Cardiac muscle cell (in vitro differentiated cells and primary cell): ENCODE results near the gene TERT. TPM values are rescaled to one million over a fixed set of nuclear protein-coding genes. Genes with fewer than 3 reads are reported as not detected.
"Not testable (repeated sequence)": the region's sequence is repeated elsewhere in the genome, so short reads cannot be mapped to it uniquely, and the experiment has no call there.

Experiments
- DNase-seq, 2 donors: peaks; one replicate each; pipeline versions ENCODE4 v3.0.0 to v3.0.0-alpha.2; 2010 to 2017; ENCODE audit warnings: low read depth in 1 of 2, low spot score in 1 of 2
- H3K27ac ChIP-seq: fragments of 200-600 bp; sonication (generic); 2 replicates; pipeline ENCODE4 v1.5.1; 2016
- H3K27me3 ChIP-seq: fragments of 200-600 bp; sonication (generic); 2 replicates; pipeline ENCODE4 v1.6.0; 2016; ENCODE audit warnings: control low read depth
- H3K36me3 ChIP-seq: fragments of 200-600 bp; sonication (generic); 2 replicates; pipeline ENCODE4 v1.5.1; 2016; ENCODE audit warnings: control low read depth
- H3K4me1 ChIP-seq: fragments of 200-600 bp; sonication (generic); 2 replicates; pipeline ENCODE4 v1.8.1; 2017; ENCODE audit warnings: low read depth, mild to moderate bottlenecking, mixed run types
- H3K4me3 ChIP-seq: fragments of 200-600 bp; sonication (generic); 2 replicates; pipeline ENCODE4 v1.5.1; 2016; ENCODE audit warnings: mild to moderate bottlenecking
- H3K9me3 ChIP-seq: fragments of 200-600 bp; sonication (generic); 2 replicates; pipeline ENCODE4 v1.5.1; 2017; ENCODE audit warnings: low read depth, mild to moderate bottlenecking, control low read depth
- polyA plus RNA-seq: library from polyadenylated mRNA; unstranded; fragments of >200 nt; fragmentation: Nextera tagmentation; extraction: Ambion mirVana; gene quantifications from 2 replicates; pipeline ENCODE4 v1.2.1, GENCODE V29; 2016
- total RNA-seq: library from RNA; depleted of rRNA; stranded (reverse); fragments of >200 nt; gene quantifications from 2 replicates; pipeline ENCODE4 v1.2.3, GENCODE V29; 2016
- TF ChIP-seq, protein P1 (sequence below): IDR thresholded peaks from 2 replicates; pipeline ENCODE4 v1.5.1; 2012; ENCODE audit warnings: low read depth, mild to moderate bottlenecking, low read length

The TERT gene
- total and polyA plus RNA-seq, 2 experiments from 2014 or later, result 0.30 TPM; not detected in 1

DNA sequence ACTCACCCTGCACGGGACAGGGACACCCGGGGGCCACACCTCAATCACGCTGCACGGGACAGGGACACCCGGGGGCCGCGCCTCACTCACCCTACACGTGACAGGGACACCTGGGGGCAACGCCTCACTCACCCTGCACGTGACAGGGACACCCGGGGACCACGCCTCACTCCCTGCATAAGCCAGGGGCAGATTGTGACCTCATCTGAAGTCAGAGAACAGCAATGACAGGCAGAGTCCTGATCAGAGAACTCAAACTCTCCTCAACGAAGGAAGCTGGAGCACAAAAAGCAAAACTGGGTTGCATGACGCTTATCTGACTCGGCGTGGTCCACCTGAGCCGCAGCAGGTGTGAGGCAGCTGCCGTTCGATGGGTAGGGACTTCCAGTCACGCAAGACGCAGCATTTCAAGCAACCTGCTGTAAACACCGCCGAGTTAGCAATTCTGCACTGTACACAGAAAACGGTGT is 3.2 kb downstream of the TERT start:
- H3K9me3 ChIP-seq, result no peaks in the 10 kb centered on the region
- TF ChIP-seq, protein P1, sequence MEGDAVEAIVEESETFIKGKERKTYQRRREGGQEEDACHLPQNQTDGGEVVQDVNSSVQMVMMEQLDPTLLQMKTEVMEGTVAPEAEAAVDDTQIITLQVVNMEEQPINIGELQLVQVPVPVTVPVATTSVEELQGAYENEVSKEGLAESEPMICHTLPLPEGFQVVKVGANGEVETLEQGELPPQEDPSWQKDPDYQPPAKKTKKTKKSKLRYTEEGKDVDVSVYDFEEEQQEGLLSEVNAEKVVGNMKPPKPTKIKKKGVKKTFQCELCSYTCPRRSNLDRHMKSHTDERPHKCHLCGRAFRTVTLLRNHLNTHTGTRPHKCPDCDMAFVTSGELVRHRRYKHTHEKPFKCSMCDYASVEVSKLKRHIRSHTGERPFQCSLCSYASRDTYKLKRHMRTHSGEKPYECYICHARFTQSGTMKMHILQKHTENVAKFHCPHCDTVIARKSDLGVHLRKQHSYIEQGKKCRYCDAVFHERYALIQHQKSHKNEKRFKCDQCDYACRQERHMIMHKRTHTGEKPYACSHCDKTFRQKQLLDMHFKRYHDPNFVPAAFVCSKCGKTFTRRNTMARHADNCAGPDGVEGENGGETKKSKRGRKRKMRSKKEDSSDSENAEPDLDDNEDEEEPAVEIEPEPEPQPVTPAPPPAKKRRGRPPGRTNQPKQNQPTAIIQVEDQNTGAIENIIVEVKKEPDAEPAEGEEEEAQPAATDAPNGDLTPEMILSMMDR, result no peak
- H3K27ac ChIP-seq, result no peak overlapping the region
- H3K4me3 ChIP-seq, result no peak overlapping the region
- H3K27me3 ChIP-seq, result peaks cover 45% of the 10 kb centered on the region
- H3K36me3 ChIP-seq, result no peaks in the 10 kb centered on the region
- DNase-seq, result no peak
- H3K4me1 ChIP-seq, result no peaks in the 10 kb centered on the region

DNA sequence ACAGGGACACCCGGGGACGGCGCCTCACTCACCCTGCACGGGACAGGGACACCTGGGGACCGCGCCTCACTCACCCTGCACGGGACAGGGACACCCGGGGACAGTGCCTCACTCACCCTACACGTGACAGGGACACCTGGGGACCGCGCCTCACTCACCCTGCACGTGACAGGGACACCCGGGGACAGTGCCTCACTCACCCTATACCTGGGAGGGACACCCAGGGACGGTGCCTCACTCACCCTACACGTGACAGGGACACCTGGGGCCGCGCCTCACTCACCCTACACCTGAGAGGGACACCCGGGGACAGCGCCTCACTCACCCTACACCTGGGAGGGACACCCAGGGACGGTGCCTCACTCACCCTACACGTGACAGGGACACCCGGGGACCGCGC is 3.9 kb downstream of the TERT start:
- not testable (repeated sequence) for H3K36me3 ChIP-seq, H3K9me3 ChIP-seq, H3K4me1 ChIP-seq, DNase-seq, H3K27ac ChIP-seq, H3K4me3 ChIP-seq
- H3K27me3 ChIP-seq, result peaks cover 38% of the 10 kb centered on the region

DNA sequence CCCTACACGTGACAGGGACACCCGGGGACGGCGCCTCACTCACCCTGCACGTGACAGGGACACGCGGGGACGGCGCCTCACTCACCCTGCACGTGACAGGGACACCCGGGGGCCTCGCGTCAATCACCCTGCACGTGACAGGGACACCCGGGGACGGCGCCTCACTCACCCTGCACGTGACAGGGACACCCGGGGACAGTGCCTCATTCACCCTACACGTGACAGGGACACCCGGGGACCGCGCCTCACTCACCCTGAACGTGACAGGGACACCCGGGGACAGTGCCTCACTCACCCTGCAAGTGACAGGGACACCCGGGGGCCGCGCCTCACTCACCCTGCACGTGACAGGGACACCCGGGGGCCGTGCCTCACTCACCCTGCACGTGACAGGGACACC is 5.3 kb downstream of the TERT start:
- H3K4me3 ChIP-seq, DNase-seq, H3K36me3 ChIP-seq, H3K4me1 ChIP-seq, H3K27ac ChIP-seq, H3K9me3 ChIP-seq: not testable (repeated sequence)
- peaks cover 24% of the 10 kb centered on the region for H3K27me3 ChIP-seq

DNA sequence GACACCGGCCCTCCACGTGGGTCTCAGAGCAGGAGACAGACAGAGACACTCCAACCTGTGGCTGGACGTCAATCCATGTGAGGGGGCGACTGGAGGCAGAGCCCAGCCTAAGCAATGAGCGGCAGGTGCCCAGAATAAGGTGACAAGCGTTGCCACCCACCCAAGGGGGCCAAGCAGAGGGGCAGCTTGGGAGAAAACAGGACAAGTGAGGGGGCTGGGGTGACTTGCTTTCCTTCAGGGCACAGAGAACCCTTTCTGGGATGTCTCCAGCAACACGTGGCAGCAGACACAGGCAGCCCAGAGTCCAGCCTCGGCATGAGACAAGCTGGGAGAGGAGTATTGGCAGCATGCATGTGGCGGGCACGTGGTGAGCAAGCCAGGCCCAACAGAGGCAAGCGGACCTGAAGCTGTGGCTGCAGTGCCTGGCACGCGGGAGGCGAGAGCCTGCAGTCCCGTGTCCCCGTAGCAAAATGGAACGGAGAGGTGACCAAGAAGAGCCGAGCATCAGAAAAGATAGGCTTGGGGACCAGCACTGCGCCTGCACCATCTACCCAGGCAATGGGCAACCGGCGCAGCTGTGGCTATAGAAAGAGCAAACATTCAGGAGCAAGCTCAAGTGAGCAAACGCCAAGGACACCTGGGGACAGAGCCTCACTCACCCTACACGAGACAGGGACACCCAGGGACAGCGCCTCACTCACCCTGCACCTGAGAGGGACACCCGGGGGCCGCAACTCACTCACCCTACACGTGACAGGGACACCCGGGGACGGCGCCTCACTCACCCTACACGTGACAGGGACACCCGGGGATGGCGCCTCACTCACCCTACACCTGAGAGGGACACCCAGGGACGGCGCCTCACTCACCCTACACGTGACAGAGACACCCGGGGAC is 6.2 kb downstream of the TERT start:
- DNase-seq, result no peak
- no peak overlapping the region for H3K27ac ChIP-seq
- H3K27me3 ChIP-seq, result peaks cover 15% of the 10 kb centered on the region
- H3K36me3 ChIP-seq, result no peaks in the 10 kb centered on the region
- H3K9me3 ChIP-seq, result no peaks in the 10 kb centered on the region
- H3K4me1 ChIP-seq, result no peaks in the 10 kb centered on the region
- TF ChIP-seq, protein P1, result no peak
- no peak overlapping the region for H3K4me3 ChIP-seq

DNA sequence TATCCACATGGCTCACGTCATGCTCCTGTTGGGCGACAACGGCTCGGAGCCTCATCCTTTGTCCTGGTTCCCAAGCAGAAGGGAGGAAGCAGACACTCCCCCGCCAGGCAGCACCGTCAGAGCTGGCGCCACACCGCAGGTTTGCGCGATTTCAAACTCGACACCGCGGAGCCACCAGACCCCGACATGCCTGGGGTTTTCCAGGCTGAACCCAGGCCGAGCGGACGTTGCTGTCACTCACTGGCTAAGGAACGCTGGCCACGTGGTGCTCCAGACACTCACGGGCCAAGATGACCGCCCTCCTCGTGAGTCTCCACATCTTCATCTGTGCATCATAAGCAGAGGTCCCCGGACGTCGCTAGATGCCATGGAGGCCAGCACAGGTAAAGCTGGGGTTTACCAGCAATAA is 9.0 kb downstream of the TERT start:
- TF ChIP-seq, protein P1, result no peak
- no peak overlapping the region for H3K27ac ChIP-seq
- no peak overlapping the region for H3K4me3 ChIP-seq
- H3K9me3 ChIP-seq, result no peaks in the 10 kb centered on the region
- no peak for DNase-seq
- H3K27me3 ChIP-seq, result no peaks in the 10 kb centered on the region
- no peaks in the 10 kb centered on the region for H3K4me1 ChIP-seq
- H3K36me3 ChIP-seq, result no peaks in the 10 kb centered on the region

DNA sequence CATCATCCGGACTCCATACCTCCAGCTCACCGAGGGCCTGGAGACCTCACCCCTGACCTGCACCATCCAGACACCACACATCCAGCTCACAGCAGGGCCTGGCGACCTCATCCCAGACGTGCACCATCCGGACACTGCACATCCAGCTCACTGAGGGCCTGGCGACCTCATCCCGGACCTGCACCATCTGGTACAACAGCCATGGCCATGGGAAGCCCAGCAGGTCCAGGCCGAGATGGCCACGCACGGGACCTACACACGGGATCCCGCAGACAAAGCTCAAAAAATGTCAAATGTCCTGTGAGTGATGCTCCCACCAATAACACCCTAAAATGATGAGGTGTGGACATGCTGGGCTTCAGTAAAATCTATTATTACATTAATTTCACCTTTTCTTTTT is 9.7 kb downstream of the TERT start:
- Histone ChIP-seq H3K27ac (no peak overlapping the region), H3K27me3 (no peaks in the 10 kb centered on the region), H3K9me3 (no peaks in the 10 kb centered on the region), H3K36me3 (no peaks in the 10 kb centered on the region), H3K4me1 (no peaks in the 10 kb centered on the region), H3K4me3 (no peak overlapping the region)
- TF ChIP-seq, protein P1, result no peak
- no peak for DNase-seq

DNA sequence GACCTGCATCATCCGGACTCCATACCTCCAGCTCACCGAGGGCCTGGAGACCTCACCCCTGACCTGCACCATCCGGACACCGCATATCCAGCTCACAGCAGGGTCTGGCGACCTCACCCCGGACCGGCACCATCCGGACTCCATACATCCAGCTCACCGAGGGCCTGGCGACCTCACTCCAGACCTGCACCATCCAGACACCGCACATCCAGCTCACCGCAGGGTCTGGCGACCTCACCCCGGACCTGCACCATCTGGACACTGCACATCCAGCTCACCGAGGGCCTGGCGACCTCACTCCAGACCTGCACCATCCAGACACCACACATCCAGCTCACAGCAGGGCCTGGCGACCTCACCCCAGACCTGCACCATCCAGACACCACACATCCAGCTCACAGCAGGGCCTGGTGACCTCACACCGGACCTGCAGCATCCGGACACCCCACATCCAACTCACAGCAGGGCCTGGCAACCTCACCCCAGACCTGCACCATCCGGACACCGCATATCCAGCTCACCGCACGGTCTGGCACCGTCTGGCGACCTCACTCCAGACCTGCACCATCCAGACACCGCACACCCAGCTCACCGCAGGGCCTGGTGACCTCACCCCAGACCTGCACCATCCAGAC is 10.4 kb downstream of the TERT start:
- not testable (repeated sequence) for DNase-seq

DNA sequence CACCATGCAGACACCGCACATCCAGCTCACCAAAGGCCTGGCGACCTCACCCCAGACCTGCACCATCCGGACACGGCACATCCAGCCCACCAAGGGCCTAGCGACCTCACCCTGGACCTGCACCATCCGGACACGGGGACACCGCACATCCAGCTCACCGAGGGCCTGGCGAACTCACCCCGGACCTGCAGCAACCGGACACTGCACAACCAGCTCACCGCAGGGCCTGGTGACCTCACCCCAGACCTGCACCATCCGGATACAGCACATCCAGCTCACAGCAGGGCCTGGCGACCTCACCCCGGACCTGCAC is 11.2 kb downstream of the TERT start:
- H3K4me3 ChIP-seq, H3K4me1 ChIP-seq, H3K27me3 ChIP-seq, H3K27ac ChIP-seq, H3K36me3 ChIP-seq, H3K9me3 ChIP-seq, DNase-seq: not testable (repeated sequence)

More for the DNA sequence above, 10.4 kb downstream of the TERT start:
- not testable (repeated sequence) for H3K4me1 ChIP-seq, H3K27me3 ChIP-seq, H3K4me3 ChIP-seq, H3K27ac ChIP-seq, H3K9me3 ChIP-seq, H3K36me3 ChIP-seq

DNA sequence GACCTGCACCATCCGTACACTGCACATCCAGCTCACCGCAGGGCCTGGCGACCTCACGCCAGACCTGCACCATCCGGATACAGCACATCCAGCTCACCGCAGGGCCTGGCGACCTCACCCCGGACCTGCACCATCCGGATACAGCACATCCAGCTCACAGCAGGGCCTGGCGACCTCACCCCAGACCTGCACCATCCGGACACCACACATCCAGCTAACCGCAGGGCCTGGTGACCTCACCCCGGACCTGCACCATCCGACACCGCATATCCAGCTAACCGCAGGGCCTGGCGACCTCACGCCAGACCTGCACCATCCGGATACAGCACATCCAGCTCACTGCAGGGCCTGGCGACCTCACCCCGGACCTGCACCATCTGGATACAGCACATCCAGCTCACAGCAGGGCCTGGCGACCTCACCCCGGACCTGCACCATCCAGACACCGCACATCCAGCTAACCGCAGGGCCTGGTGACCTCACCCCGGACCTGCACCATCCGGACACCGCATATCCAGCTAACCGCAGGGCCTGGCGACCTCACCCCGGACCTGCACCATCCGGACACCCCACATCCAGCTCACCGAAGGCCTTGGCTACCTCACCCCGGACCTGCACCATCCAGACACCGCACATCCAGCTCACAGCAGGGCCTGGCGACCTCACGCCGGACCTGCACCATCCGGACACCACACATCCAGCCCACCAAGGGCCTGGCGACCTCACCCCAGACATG is 11.7 kb downstream of the TERT start:
- not testable (repeated sequence) for H3K4me3 ChIP-seq, H3K27me3 ChIP-seq, DNase-seq, H3K4me1 ChIP-seq, H3K9me3 ChIP-seq, H3K27ac ChIP-seq, H3K36me3 ChIP-seq
